Neural progenitor cell (in vitro differentiated cells): ENCODE results near the gene UPK2. TPM values are rescaled to one million over a fixed set of nuclear protein-coding genes. Genes with fewer than 3 reads are reported as not detected.
A peak's percentile ranks its signal among the peaks of the same experiment; 100 is the strongest.

Experiments used
- DNase-seq: peaks from one replicate; pipeline ENCODE4 v3.0.0-alpha.2; 2016; ENCODE audit warnings: low spot score
- H2AFZ ChIP-seq: fragments of 200-600 bp; sonication (generic); replicated peaks from 2 replicates; pipeline ENCODE4 v1.6.1; 2016; ENCODE audit warnings: antibody characterized with exemption
- H3F3A ChIP-seq: fragments of 200-600 bp; sonication (generic); 2 replicates; pipeline ENCODE4 v1.6.1; 2016; ENCODE audit warnings: antibody characterized with exemption, low read depth
- H3K27ac ChIP-seq: fragments of 200-600 bp; sonication (generic); 2 replicates; pipeline ENCODE4 v1.5.1; 2016; ENCODE audit warnings: mild to moderate bottlenecking
- H3K27me3 ChIP-seq: fragments of 200-600 bp; sonication (generic); 2 replicates; pipeline ENCODE4 v1.6.1; 2016; ENCODE audit warnings: mild to moderate bottlenecking, moderate library complexity
- H3K36me3 ChIP-seq: fragments of 200-600 bp; sonication (generic); 2 replicates; pipeline ENCODE4 v1.5.1; 2016
- H3K4me1 ChIP-seq: fragments of 200-600 bp; sonication (generic); 2 replicates; pipeline ENCODE4 v1.6.1; 2016; ENCODE audit warnings: mixed run types
- H3K4me2 ChIP-seq: fragments of 200-600 bp; sonication (generic); 2 replicates; pipeline ENCODE4 v1.6.1; 2016
- H3K4me3 ChIP-seq: fragments of 200-600 bp; sonication (generic); 2 replicates; pipeline ENCODE4 v1.5.1; 2016
- H3K79me2 ChIP-seq: fragments of 200-600 bp; sonication (generic); 2 replicates; pipeline ENCODE4 v1.6.1; 2016; ENCODE audit warnings: low read depth
- H3K9ac ChIP-seq: fragments of 200-600 bp; sonication (generic); 2 replicates; pipeline ENCODE4 v1.6.1; 2016
- H3K9me3 ChIP-seq: fragments of 200-600 bp; sonication (generic); 2 replicates; pipeline ENCODE4 v1.5.1; 2016; ENCODE audit warnings: low read depth
- H4K20me1 ChIP-seq: fragments of 200-600 bp; sonication (generic); 2 replicates; pipeline ENCODE4 v1.6.1; 2016; ENCODE audit warnings: low read depth
- H3K27ac Mint-ChIP-seq: 3 replicates; pipeline ENCODE4 v1.8.0; 2021; ENCODE audit warnings: mixed read lengths
- H3K27me3 Mint-ChIP-seq: 2 replicates; pipeline ENCODE4 v1.8.0; 2022; ENCODE audit warnings: low read depth, mild to moderate bottlenecking, inconsistent platforms, moderate library complexity, mixed read lengths; ENCODE audit not compliant: insufficient read depth
- H3K36me3 Mint-ChIP-seq: 3 replicates; pipeline ENCODE4 v1.8.0; 2021; ENCODE audit warnings: mixed read lengths
- H3K4me1 Mint-ChIP-seq: 3 replicates; pipeline ENCODE4 v1.8.0; 2021; ENCODE audit warnings: mixed read lengths
- H3K4me3 Mint-ChIP-seq: 3 replicates; pipeline ENCODE4 v1.8.0; 2021; ENCODE audit warnings: mild to moderate bottlenecking, moderate library complexity, mixed read lengths
- H3K9me3 Mint-ChIP-seq: 3 replicates; pipeline ENCODE4 v1.8.0; 2020; ENCODE audit warnings: mixed read lengths
- CTCF ChIP-seq: fragments of 200-600 bp; sonication (generic); IDR thresholded peaks from 2 replicates; pipeline ENCODE4 v1.5.1; 2017; ENCODE audit warnings: antibody characterized with exemption, mild to moderate bottlenecking
- EZH2 ChIP-seq: fragments of 200-600 bp; sonication (generic); IDR thresholded peaks from 2 replicates; pipeline ENCODE4 v1.6.1; 2017; ENCODE audit warnings: antibody characterized with exemption, mild to moderate bottlenecking, moderate library complexity
- EZH2phosphoT487 ChIP-seq: fragments of 200-600 bp; sonication (generic); IDR thresholded peaks from 2 replicates; pipeline ENCODE4 v1.6.1; 2017; ENCODE audit warnings: antibody characterized with exemption
- total RNA-seq: library from RNA; depleted of rRNA; stranded (reverse); fragments of >200 nt; gene quantifications from 2 replicates; pipeline ENCODE4 v1.2.3, GENCODE V29; 2015; ENCODE audit warnings: low replicate concordance

Gene UPK2
- total RNA-seq, 1 donor from 2014 or later = not detected

GRCh38 chr11:118913411-118914125 is 42.5 kb upstream of the UPK2 start:
- DNase-seq = peak; percentile 11
- Histone ChIP-seq H3K4me3 (no peak overlapping the region), H3K27me3 (no peaks in the 10 kb centered on the region), H2AFZ (no peak overlapping the region), H3K27ac (no peak overlapping the region), H3K36me3 (no peaks in the 10 kb centered on the region), H3K79me2 (peaks cover 90% of the 10 kb centered on the region), H3K9ac (no peak overlapping the region), H3K4me2 (peak overlapping the region; percentile 53), H3F3A (peaks cover 82% of the 10 kb centered on the region), H3K9me3 (no peaks in the 10 kb centered on the region), H3K4me1 (peaks cover 96% of the 10 kb centered on the region), H4K20me1 (peaks cover 47% of the 10 kb centered on the region)
- no peak overlapping the region for H3K27ac Mint-ChIP-seq
- H3K9me3 Mint-ChIP-seq = no peaks in the 10 kb centered on the region
- H3K4me1 Mint-ChIP-seq = peaks cover 82% of the 10 kb centered on the region
- H3K27me3 Mint-ChIP-seq = peaks cover 3% of the 10 kb centered on the region
- no peaks in the 10 kb centered on the region for H3K36me3 Mint-ChIP-seq
- TF ChIP-seq EZH2 = no peak
- no peak for TF ChIP-seq CTCF
- no peak for TF ChIP-seq EZH2phosphoT487
- no peak overlapping the region for H3K4me3 Mint-ChIP-seq

GRCh38 chr11:118914178-118914918 is 41.8 kb upstream of the UPK2 start:
- no peak for TF ChIP-seq EZH2
- no peak for TF ChIP-seq EZH2phosphoT487
- TF ChIP-seq CTCF = no peak
- H3K4me3 Mint-ChIP-seq = peak overlapping the region; percentile 43
- Histone ChIP-seq H3K9me3 (no peaks in the 10 kb centered on the region), H3F3A (peaks cover 80% of the 10 kb centered on the region), H3K27ac (no peak overlapping the region), H4K20me1 (peaks cover 46% of the 10 kb centered on the region), H3K27me3 (no peaks in the 10 kb centered on the region), H3K4me3 (no peak overlapping the region), H3K36me3 (no peaks in the 10 kb centered on the region), H3K9ac (no peak overlapping the region), H3K4me2 (peak overlapping the region; percentile 53), H2AFZ (no peak overlapping the region), H3K79me2 (peaks cover 90% of the 10 kb centered on the region), H3K4me1 (peaks cover 96% of the 10 kb centered on the region)
- no peak overlapping the region for H3K27ac Mint-ChIP-seq
- H3K9me3 Mint-ChIP-seq = no peaks in the 10 kb centered on the region
- H3K27me3 Mint-ChIP-seq = peaks cover 3% of the 10 kb centered on the region
- DNase-seq = peak; percentile 77
- H3K36me3 Mint-ChIP-seq = no peaks in the 10 kb centered on the region
- peaks cover 82% of the 10 kb centered on the region for H3K4me1 Mint-ChIP-seq

GRCh38 chr11:118914987-118915386 is 41.1 kb upstream of the UPK2 start:
- Histone ChIP-seq H3K79me2 (peaks cover 90% of the 10 kb centered on the region), H2AFZ (no peak overlapping the region)
- no peaks in the 10 kb centered on the region for H3K9me3 Mint-ChIP-seq

More at GRCh38 chr11:118914987-118915386, 41.1 kb upstream of the UPK2 start:
- peaks cover 84% of the 10 kb centered on the region for H3K4me1 Mint-ChIP-seq
- Histone ChIP-seq H3K9ac (no peak overlapping the region), H3K9me3 (no peaks in the 10 kb centered on the region), H3K27ac (no peak overlapping the region), H3K4me3 (no peak overlapping the region), H4K20me1 (peaks cover 53% of the 10 kb centered on the region), H3K4me1 (peaks cover 96% of the 10 kb centered on the region), H3K36me3 (no peaks in the 10 kb centered on the region), H3K4me2 (peak overlapping the region; percentile 53), H3F3A (peaks cover 80% of the 10 kb centered on the region), H3K27me3 (no peaks in the 10 kb centered on the region)
- H3K27ac Mint-ChIP-seq = no peak overlapping the region
- peaks cover 6% of the 10 kb centered on the region for H3K27me3 Mint-ChIP-seq
- no peak for TF ChIP-seq EZH2phosphoT487
- no peak for TF ChIP-seq EZH2
- no peak for TF ChIP-seq CTCF
- H3K4me3 Mint-ChIP-seq = peak overlapping the region; percentile 48
- DNase-seq = no peak
- no peaks in the 10 kb centered on the region for H3K36me3 Mint-ChIP-seq
